Upper lobe of left lung (tissue), 4 donors: ENCODE data around the gene MDFI.

Experiments used
- POLR2A ChIP-seq, 4 donors: fragments of 450-650 bp; IDR thresholded peaks; one replicate each; pipeline ENCODE4 v1.5.1; 2016 to 2017; ENCODE audit warnings: antibody characterized with exemption in 4 of 4, mild to moderate bottlenecking in 2 of 4
- TF ChIP-seq, protein P1 (sequence below), 6 experiments: fragments of 450-650 bp in 4 of 6; fragments of 200-600 bp in 2 of 6; sonication (generic) in 2 of 6; IDR thresholded peaks; one replicate each; pipeline ENCODE4 v1.5.1; 2016 to 2019; ENCODE audit warnings: antibody characterized with exemption in 6 of 6

DNA sequence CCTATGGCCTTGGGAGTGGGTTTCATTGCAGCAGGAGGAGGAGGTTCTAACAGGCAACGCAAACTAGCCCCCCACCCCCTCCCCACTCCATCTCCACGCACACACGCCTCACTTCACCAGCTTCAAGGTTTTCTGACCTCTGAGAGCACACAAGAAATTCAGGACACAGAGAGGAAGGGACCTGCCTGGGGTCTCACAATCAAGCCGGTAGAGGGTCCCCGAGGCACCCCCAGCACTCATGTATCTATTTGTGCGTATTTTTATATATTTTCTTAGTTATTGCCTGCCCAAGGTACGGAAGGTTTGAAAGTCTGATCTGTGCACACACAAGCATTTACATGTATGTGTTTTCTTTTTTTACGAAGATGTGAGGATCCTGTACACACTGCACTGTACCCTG lies 16.9 kb downstream of the MDFI start:
- TF ChIP-seq, protein P1, sequence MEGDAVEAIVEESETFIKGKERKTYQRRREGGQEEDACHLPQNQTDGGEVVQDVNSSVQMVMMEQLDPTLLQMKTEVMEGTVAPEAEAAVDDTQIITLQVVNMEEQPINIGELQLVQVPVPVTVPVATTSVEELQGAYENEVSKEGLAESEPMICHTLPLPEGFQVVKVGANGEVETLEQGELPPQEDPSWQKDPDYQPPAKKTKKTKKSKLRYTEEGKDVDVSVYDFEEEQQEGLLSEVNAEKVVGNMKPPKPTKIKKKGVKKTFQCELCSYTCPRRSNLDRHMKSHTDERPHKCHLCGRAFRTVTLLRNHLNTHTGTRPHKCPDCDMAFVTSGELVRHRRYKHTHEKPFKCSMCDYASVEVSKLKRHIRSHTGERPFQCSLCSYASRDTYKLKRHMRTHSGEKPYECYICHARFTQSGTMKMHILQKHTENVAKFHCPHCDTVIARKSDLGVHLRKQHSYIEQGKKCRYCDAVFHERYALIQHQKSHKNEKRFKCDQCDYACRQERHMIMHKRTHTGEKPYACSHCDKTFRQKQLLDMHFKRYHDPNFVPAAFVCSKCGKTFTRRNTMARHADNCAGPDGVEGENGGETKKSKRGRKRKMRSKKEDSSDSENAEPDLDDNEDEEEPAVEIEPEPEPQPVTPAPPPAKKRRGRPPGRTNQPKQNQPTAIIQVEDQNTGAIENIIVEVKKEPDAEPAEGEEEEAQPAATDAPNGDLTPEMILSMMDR (IDR thresholded peaks at IDR 0.05), result no peak
- no peak for TF ChIP-seq POLR2A (IDR thresholded peaks at IDR 0.05)
